GM11168 (cell line): Measurements from ENCODE around the gene NPIPA3.
"Not testable (repeated sequence)": the region's sequence is repeated elsewhere in the genome, so short reads cannot be mapped to it uniquely, and the experiment has no call there.

Experiments
- in situ Hi-C: fragments of 300-500 bp; cut with MboI; formaldehyde crosslinking; loops from one replicate; pipeline ENCODE4 v1.12.0; 2022; ENCODE audit warnings: low sequenced_read_pairs; ENCODE audit not compliant: unreplicated experiment

NPIPA3 gene

DNA sequence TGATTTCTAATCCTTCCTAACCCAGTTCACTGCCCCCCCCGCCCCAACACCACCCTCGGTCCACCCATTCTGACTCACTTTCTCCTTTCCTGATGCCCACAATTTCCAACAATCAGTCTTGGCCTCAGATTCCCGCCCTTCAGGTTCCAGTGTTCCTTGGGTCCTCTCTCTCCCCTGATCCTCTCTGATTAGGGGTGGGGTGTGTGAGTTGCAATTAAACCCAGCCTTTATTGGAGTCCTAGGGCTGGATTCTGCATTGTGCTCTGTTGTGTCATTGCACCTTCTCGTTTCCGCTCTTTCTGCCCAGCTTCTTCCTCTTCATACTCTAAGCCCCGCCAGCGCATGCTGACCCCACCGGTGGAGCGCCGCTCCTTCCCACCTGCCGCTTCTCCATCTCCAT lies 38.6 kb downstream of the NPIPA3 start:
- in situ Hi-C loops = not testable (repeated sequence)

DNA sequence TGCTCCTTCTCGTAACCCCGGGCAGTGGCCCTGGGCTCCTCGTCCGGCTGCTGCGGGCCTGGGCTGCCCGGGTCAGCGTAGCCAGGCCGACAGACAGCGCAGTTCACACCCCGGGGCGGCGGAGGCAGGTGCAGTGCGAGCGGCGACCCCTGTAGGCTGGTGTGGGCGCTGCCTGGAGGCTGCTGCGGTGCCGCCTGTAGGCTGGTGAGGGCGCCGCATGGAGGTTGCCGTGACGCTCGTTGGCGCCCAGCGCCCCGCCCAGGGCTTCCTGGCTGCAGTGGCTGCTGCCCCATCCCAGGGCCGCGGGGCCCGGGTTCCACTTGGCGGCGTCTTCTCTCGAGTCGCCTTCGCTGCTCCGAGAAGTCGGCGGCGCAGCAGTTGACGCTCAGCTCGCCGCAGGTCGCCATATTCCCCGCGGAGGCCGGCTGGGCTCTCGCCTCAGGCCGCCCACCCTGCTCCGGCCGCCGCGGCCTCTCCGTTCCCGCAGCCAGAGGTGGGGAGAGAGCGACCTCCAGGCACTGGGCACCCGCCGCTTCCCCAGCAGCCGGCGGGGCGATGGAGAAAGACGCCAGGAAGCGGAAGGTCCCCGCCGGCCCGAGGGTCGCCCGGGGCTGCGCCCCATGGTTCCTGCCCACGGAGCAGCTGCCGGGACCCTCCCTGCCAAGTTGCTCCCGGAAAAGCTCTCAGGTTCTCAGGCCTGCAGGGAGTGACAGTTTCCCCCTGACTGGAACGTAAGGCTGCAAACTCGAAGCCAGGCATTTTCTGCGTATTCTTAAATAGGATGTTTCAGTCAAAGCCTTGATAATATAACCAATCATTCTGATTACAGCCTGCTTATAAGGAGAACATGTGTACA lies 39.3 kb downstream of the NPIPA3 start, which contains the start of gene NPIPA2:
NPIPA2 (plus strand) TSS at position 261 of the 856 bp plus-strand sequence. CDS start 5,533 bp downstream, outside the sequence.
- in situ Hi-C loops = not testable (repeated sequence)

DNA sequence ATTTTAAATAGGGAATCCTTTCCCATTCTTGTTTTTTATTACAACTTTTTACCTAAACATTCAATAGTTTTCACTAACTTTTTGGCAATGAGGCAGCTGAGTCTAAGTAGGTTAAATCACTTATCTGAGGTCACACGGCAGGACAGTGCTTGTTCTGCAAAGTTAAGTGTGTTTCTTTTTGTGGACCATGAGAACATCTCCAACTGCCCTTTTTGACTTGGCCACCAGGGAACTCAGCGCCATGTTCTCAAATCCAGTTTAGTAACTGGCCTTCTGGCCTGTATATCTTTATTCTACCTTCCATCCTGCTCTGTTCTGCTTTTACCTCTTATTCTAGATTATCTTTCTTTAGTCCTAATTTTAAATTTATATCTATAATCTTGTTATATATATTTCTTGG lies 70.4 kb downstream of the NPIPA3 start:
- in situ Hi-C loops = not testable (repeated sequence)

DNA sequence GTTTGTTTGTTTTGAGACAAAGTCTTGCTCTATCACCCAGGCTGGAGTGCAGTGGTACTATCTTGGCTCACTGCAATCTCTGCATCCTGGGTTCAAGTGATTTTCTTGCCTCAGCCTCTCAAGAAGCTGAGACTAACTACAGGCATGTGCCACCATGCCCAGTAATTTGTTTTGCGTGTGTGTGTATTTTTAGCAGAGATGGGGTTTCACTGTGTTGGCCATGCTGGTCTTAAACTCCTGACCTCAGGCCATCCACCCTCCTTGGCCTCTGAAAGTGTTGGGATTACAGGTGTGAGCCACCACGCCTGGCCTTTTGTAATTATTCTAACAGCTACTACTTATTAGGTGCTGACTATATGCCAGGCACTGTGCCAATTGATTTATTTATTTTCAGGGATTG lies 72.4 kb downstream of the NPIPA3 start:
- in situ Hi-C loops = not testable (repeated sequence)
